ENCODE measurements around the gene STAG1.

DNA sequence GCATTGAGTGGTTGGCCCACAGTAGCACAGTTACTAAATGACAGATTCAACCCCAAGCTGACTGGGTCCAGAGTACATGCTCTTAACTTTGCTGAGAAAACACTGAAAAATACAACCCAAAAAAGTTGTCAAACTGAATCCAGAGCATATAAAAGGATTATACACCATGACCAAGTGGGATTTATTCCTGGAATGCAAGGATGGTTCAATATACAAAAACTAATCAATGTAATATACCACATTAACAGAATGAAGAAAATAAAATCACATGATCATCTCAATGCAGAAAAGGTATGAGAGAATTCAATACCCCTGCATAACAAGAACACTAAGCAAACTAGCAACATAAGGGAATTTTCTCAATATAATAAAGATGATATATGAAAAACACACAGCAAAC, 98.5 kb downstream of the STAG1 start:
- TF ChIP-seq POLR2A (IDR thresholded peaks at IDR 0.05; ENCODE audit: low read length) (no peak), GATA1 (IDR thresholded peaks at IDR 0.05; ENCODE audit: low read depth, low read length) (no peak)
